PFSK-1 (cell line): ENCODE results near the gene LIPA. TPM values are rescaled to one million over a fixed set of nuclear protein-coding genes. Genes with fewer than 3 reads are reported as not detected.

Experiments
- FOXP2 ChIP-seq: optimal IDR thresholded peaks from 2 replicates; pipeline ENCODE3; 2011; ENCODE audit warnings: borderline replicate concordance, control low read depth, inconsistent platforms; ENCODE audit not compliant: insufficient read depth; ENCODE audit errors: extremely low read length, extremely low read depth
- POLR2AphosphoS5 ChIP-seq: IDR thresholded peaks from 2 replicates; pipeline ENCODE4 v1.6.1; 2012; ENCODE audit warnings: low read depth, mild to moderate bottlenecking, control low read depth, low read length, moderate library complexity
- SIN3A ChIP-seq: IDR thresholded peaks from 2 replicates; pipeline ENCODE4 v1.6.1; 2012; ENCODE audit warnings: mild to moderate bottlenecking, low read length, moderate library complexity, borderline replicate concordance; ENCODE audit not compliant: insufficient read depth
- TAF1 ChIP-seq: IDR thresholded peaks from 2 replicates; pipeline ENCODE4 v1.6.1; 2012; ENCODE audit warnings: low read length, control low read depth, borderline replicate concordance; ENCODE audit not compliant: insufficient read depth
- polyA plus RNA-seq: library from polyadenylated mRNA; unstranded; fragments of >200 nt; gene quantifications from one replicate; pipeline ENCODE4 v1.2.1, GENCODE V29; 2012; ENCODE audit warnings: low read depth, missing spikeins; ENCODE audit not compliant: insufficient read length
- TF ChIP-seq, protein P1 (sequence below), 2 experiments: IDR thresholded peaks; 2 replicates each; pipeline versions ENCODE4 v1.6.1 to v1.8.0; 2011 to 2012; ENCODE audit warnings: low read depth in 2 of 2, low read length in 2 of 2, control low read depth in 1 of 2, inconsistent platforms in 1 of 2, mild to moderate bottlenecking in 1 of 2, moderate library complexity in 1 of 2; ENCODE audit not compliant: insufficient read depth in 1 of 2

LIPA gene
- 4.6 TPM for polyA plus RNA-seq

DNA sequence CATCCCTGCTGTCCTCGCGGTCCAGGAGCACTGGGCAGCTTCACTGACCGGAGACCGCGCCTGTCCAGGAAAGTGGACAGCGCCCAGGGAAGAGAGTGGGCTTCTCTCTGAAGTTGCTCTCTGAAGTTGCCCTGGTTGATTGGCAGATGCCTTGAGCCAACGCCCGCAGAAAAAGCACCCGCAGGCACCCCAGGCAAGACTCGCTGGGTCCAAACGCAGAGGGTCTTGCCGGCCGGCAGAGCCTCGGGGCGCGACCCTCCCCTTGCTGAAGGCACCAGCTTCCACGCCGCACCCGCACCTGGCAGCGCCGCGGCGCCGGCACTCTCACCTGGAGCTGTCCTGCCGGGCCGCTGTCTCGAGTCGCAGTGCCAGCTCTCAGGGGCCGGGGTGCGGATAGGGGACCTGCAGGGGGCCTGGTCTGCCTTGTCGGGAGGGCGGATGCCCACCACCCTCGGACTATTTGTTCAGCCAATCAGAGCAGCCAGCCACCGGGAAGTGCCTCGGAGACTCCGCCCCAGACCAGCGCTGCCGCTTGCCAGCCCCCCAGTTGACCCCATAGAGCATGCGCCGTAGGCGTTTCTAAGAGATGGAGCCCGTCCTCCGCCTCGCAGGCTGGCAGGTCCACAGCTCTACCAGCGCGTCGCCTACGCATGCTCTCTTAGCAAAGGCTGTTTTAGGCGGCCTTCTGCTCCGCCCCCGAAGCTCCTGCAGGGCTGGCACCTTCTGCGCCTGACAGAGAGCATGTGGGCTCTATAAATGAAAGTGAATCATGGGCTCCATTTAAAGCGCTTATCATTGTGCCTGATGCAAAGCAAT is at the start of gene LIPA:
LIPA (minus strand) TSS at position 367 of the 816 bp plus-strand sequence. CDS start 4,127 bp downstream, outside the sequence.
- TF ChIP-seq, protein P1, sequence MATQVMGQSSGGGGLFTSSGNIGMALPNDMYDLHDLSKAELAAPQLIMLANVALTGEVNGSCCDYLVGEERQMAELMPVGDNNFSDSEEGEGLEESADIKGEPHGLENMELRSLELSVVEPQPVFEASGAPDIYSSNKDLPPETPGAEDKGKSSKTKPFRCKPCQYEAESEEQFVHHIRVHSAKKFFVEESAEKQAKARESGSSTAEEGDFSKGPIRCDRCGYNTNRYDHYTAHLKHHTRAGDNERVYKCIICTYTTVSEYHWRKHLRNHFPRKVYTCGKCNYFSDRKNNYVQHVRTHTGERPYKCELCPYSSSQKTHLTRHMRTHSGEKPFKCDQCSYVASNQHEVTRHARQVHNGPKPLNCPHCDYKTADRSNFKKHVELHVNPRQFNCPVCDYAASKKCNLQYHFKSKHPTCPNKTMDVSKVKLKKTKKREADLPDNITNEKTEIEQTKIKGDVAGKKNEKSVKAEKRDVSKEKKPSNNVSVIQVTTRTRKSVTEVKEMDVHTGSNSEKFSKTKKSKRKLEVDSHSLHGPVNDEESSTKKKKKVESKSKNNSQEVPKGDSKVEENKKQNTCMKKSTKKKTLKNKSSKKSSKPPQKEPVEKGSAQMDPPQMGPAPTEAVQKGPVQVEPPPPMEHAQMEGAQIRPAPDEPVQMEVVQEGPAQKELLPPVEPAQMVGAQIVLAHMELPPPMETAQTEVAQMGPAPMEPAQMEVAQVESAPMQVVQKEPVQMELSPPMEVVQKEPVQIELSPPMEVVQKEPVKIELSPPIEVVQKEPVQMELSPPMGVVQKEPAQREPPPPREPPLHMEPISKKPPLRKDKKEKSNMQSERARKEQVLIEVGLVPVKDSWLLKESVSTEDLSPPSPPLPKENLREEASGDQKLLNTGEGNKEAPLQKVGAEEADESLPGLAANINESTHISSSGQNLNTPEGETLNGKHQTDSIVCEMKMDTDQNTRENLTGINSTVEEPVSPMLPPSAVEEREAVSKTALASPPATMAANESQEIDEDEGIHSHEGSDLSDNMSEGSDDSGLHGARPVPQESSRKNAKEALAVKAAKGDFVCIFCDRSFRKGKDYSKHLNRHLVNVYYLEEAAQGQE (IDR thresholded peaks at IDR 0.05; ENCODE audit: insufficient read depth in 1 of 2, low read depth in 2 of 2, low read length in 2 of 2) = peak; percentile 75 to 84
- no peak for TF ChIP-seq SIN3A
- peak; percentile 17 for TF ChIP-seq FOXP2

DNA sequence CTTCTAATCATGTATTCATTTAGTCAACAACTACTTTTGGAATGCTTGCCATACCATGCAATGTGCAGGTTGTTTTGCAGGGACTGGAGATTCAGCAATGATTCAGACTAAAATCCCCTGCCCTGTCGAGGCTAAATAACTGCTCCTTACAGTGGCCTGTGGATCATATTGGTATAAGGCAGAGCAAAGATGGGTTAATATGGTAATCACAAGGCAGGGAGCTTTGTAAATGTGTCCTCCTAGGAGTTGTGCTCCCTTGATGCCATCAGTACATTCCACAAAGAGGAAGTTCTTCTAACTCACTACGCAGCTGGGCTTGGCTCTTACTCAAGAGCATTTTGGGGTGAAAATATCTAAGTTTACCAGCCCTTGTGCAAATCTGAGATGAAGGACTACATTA is 49.7 kb upstream of the LIPA start:
- TF ChIP-seq FOXP2 (no peak), POLR2AphosphoS5 (no peak), TAF1 (no peak), SIN3A (no peak)
- TF ChIP-seq, protein P1 (IDR thresholded peaks at IDR 0.05; ENCODE audit: insufficient read depth in 1 of 2, low read depth in 2 of 2, low read length in 2 of 2) = no peak

DNA sequence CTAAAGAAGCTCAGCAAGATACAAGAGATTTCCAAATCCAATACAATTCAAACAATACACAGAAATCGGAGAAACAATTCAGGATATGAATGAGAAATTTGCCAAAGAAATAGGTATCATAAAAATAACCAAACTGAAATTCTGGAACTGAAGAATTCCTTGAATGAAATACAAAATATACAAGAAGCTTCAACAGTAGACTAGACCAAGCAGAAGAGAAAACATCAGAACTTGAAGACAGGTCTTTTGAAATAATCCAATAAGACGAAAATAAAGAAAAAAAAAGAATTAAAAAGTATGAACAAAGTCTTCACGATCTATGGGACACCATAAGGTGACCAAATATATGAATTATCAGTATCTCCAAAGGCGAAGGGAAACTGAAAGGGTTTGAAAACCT is 47.5 kb upstream of the LIPA start:
- TF ChIP-seq FOXP2 (no peak), POLR2AphosphoS5 (no peak), TAF1 (no peak), SIN3A (no peak)
- TF ChIP-seq, protein P1 (IDR thresholded peaks at IDR 0.05; ENCODE audit: insufficient read depth in 1 of 2, low read depth in 2 of 2, low read length in 2 of 2) = no peak

DNA sequence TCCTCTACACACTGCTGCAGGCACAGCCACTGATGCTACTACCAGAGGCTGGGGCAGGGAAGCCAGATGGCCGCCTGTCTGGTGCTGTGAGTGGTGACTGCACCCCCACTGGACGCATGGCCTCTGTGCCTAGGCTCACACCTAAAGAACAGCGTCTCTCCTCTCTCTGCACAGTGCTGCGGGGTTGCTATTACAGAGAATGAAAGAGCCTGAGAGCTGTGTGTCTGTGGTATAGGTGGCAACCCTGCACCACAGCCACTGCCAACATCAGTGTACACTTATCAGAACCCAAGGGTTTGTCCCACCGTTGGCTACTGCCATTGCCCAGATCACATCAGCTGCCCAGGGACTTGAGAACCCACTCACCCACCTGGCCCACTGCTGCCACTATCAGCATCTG is 46.2 kb upstream of the LIPA start:
- TF ChIP-seq FOXP2 = no peak
- TF ChIP-seq, protein P1 (IDR thresholded peaks at IDR 0.05; ENCODE audit: insufficient read depth in 1 of 2, low read depth in 2 of 2, low read length in 2 of 2) = no peak
- no peak for TF ChIP-seq SIN3A
- no peak for TF ChIP-seq POLR2AphosphoS5
- no peak for TF ChIP-seq TAF1

DNA sequence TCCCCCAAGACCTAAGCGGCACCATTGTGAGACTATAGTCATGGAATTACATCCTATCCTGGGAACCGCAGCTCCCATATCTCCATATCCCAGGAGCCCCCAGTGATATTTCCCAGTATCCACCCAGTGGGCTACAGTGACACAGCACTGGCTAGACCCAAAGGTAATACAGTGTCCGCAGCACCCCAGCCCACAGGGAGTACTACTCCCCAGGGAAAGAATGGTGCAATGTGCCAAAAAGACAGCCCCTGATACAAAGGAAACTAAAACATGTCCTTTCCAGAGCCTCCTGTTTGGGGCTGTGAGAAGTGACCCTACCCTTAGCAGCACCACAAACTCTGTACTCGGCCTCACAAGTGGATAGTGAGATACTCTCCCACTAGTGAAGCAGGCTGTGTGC is 45.8 kb upstream of the LIPA start:
- TF ChIP-seq SIN3A (no peak), TAF1 (no peak), FOXP2 (no peak), POLR2AphosphoS5 (no peak)
- TF ChIP-seq, protein P1 (IDR thresholded peaks at IDR 0.05; ENCODE audit: insufficient read depth in 1 of 2, low read depth in 2 of 2, low read length in 2 of 2) = no peak
